Stimulated activated CD8-positive, alpha-beta memory T cell treated with anti-CD3 and anti-CD28 coated beads, Interleukin-12 subunit alpha, Interleukin-12 subunit beta, amount 100 ng/mL, for 4 hours (primary cell): ENCODE results near the gene POM121.
"Not testable (repeated sequence)": the region's sequence is repeated elsewhere in the genome, so short reads cannot be mapped to it uniquely, and the experiment has no call there.

ENCODE experiments used
- DNase-seq: peaks from one replicate; pipeline ENCODE4 v3.0.0-alpha.2; 2020; ENCODE audit warnings: low read depth

The POM121 gene

GRCh38 chr7:72997447-72997846 lies 72.6 kb downstream of the POM121 start:
- not testable (repeated sequence) for DNase-seq

- DNase-seq: not testable (repeated sequence)
Measured at GRCh38 chr7:72997887-72998468, 73.1 kb downstream of the POM121 start.
